ENCODE data around the gene ANKLE1. TPM values are rescaled to one million over a fixed set of nuclear protein-coding genes. Genes with fewer than 3 reads are reported as not detected.
"Not testable (repeated sequence)": the region's sequence is repeated elsewhere in the genome, so short reads cannot be mapped to it uniquely, and the experiment has no call there.

ANKLE1 gene
- total RNA-seq, 4 donors from 2014 or later, result 0.07 to 1.1 (median 0.36) TPM

- intact Hi-C loops (cut with DNase I; ENCODE audit: low total_unique reads), result no loop called here
Measured at GRCh38 chr19:17268754-17269153, 12.9 kb upstream of the ANKLE1 start.

GRCh38 chr19:17274892-17275291, 6.8 kb upstream of the ANKLE1 start:
- 96% methylated on average over 3 of the region's 3 CpGs for WGBS, 2 donors
- intact Hi-C loops (cut with DNase I; ENCODE audit: low total_unique reads); DNase-seq (ENCODE audit: low spot score in 2 of 2); H3K4me3 ChIP-seq (ENCODE audit: low read depth, poor library complexity, severe bottlenecking): not testable (repeated sequence)

More at GRCh38 chr19:17268754-17269153, 12.9 kb upstream of the ANKLE1 start:
- TF ChIP-seq POLR2A (IDR thresholded peaks at IDR 0.05), result no peak
- TF ChIP-seq CTCF (IDR thresholded peaks at IDR 0.05), result no peak
- no peak overlapping the region for H3K4me3 ChIP-seq (ENCODE audit: low read depth, poor library complexity, severe bottlenecking)
- DNase-seq (ENCODE audit: low spot score in 2 of 2), result no peak
- 92 to 96% methylated on average over 13 of the region's 13 CpGs for WGBS, 2 donors

- intact Hi-C loops (cut with DNase I; ENCODE audit: low total_unique reads), result no loop called here
Measured at GRCh38 chr19:17275441-17276175, 6.1 kb upstream of the ANKLE1 start.

GRCh38 chr19:17279436-17279835, 2.3 kb upstream of the ANKLE1 start:
- no peak overlapping the region for H3K4me3 ChIP-seq (ENCODE audit: low read depth, poor library complexity, severe bottlenecking)
- TF ChIP-seq CTCF (IDR thresholded peaks at IDR 0.05) (no peak), POLR2A (IDR thresholded peaks at IDR 0.05) (no peak)
- DNase-seq (ENCODE audit: low spot score in 2 of 2), result no peak
- WGBS, 2 donors, result 83 to 87% methylated on average over 3 of the region's 3 CpGs
- intact Hi-C loops (cut with DNase I; ENCODE audit: low total_unique reads), result no loop called here

More at GRCh38 chr19:17275441-17276175, 6.1 kb upstream of the ANKLE1 start:
- H3K4me3 ChIP-seq (ENCODE audit: low read depth, poor library complexity, severe bottlenecking), result no peak overlapping the region
- no peak for DNase-seq (ENCODE audit: low spot score in 2 of 2)
- 87 to 93% methylated on average over 19 of the region's 19 CpGs for WGBS, 2 donors
- TF ChIP-seq CTCF (IDR thresholded peaks at IDR 0.05) (no peak), POLR2A (IDR thresholded peaks at IDR 0.05) (no peak)

GRCh38 chr19:17282488-17283125, 906 bp downstream of the ANKLE1 start:
- 3% methylated on average over 38 to 40 of the region's 45 CpGs for WGBS, 2 donors
- no peak overlapping the region for H3K4me3 ChIP-seq (ENCODE audit: low read depth, poor library complexity, severe bottlenecking)
- intact Hi-C loops (cut with DNase I; ENCODE audit: low total_unique reads), result loop anchor here (10.0 kb wide), 1 partner anchor 78 kb away; no protein-coding TSS in a partner anchor
- peak; percentile 58 to 95 for DNase-seq (ENCODE audit: low spot score in 2 of 2)
- TF ChIP-seq CTCF (IDR thresholded peaks at IDR 0.05), result peak in 1 of 3 donors; percentile 83
- TF ChIP-seq POLR2A (IDR thresholded peaks at IDR 0.05), result no peak

GRCh38 chr19:17283504-17283996, 1.8 kb downstream of the ANKLE1 start:
- 88 to 94% methylated on average over 7 of the region's 7 CpGs for WGBS, 2 donors
- TF ChIP-seq POLR2A (IDR thresholded peaks at IDR 0.05), result no peak
- TF ChIP-seq CTCF (IDR thresholded peaks at IDR 0.05), result no peak
- intact Hi-C loops (cut with DNase I; ENCODE audit: low total_unique reads), result loop anchor here (10.0 kb wide), 1 partner anchor 79 kb away; no protein-coding TSS in a partner anchor

More at GRCh38 chr19:17283504-17283996, 1.8 kb downstream of the ANKLE1 start:
- no peak overlapping the region for H3K4me3 ChIP-seq (ENCODE audit: low read depth, poor library complexity, severe bottlenecking)
- no peak for DNase-seq (ENCODE audit: low spot score in 2 of 2)
